GM13976 (cell line): ENCODE data around the gene EGFL8.
"Not testable (repeated sequence)": the region's sequence is repeated elsewhere in the genome, so short reads cannot be mapped to it uniquely, and the experiment has no call there.

Experiments
- DNase-seq: peaks from one replicate; pipeline ENCODE4 v3.0.0; 2012; ENCODE audit warnings: low spot score
- in situ Hi-C: fragments of 300-500 bp; cut with MboI; formaldehyde crosslinking; loops from one replicate; pipeline ENCODE4 v1.12.0; 2022; ENCODE audit warnings: low sequenced_read_pairs, mixed read lengths, inconsistent platforms; ENCODE audit not compliant: unreplicated experiment
- TF ChIP-seq, protein P1 (sequence below): IDR thresholded peaks from 2 replicates; pipeline ENCODE4 v1.5.1; 2012; ENCODE audit warnings: borderline replicate concordance, mild to moderate bottlenecking; ENCODE audit not compliant: insufficient read depth; ENCODE audit errors: extremely low read depth, missing control alignments, control extremely low read depth

Gene EGFL8

DNA sequence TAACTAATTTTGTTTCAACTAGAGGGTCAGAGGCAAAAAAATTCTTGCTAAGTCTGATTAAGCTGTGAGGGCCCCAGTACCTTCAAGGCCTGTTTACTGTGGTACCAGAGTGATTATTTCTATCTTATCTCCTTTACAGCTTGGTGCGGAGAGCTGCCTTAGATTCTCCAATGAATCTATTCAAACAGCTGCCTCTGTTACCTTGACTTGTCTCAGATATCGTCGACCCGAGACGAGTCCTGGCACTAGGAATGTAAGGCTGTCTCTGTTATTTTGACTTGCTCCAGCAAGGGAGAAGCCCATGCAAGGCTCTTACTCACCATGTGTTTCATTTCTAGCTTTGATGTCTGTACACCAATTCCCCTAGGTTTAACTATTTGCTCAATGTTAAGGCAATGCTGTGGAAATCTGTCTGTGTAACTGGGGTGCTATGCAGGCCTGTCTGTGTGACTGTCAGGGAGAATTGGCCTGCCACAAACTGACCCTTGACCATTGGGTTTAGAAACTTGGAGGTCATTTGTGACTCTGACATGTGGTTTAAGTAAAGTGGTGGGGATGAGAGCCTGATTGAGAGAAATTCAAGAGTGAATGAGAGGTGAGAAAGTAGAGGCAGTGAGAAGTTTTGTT, 23.9 kb upstream of the EGFL8 start:
- DNase-seq, result no peak
- in situ Hi-C loops, result no loop called here
- TF ChIP-seq, protein P1, sequence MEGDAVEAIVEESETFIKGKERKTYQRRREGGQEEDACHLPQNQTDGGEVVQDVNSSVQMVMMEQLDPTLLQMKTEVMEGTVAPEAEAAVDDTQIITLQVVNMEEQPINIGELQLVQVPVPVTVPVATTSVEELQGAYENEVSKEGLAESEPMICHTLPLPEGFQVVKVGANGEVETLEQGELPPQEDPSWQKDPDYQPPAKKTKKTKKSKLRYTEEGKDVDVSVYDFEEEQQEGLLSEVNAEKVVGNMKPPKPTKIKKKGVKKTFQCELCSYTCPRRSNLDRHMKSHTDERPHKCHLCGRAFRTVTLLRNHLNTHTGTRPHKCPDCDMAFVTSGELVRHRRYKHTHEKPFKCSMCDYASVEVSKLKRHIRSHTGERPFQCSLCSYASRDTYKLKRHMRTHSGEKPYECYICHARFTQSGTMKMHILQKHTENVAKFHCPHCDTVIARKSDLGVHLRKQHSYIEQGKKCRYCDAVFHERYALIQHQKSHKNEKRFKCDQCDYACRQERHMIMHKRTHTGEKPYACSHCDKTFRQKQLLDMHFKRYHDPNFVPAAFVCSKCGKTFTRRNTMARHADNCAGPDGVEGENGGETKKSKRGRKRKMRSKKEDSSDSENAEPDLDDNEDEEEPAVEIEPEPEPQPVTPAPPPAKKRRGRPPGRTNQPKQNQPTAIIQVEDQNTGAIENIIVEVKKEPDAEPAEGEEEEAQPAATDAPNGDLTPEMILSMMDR, result no peak

DNA sequence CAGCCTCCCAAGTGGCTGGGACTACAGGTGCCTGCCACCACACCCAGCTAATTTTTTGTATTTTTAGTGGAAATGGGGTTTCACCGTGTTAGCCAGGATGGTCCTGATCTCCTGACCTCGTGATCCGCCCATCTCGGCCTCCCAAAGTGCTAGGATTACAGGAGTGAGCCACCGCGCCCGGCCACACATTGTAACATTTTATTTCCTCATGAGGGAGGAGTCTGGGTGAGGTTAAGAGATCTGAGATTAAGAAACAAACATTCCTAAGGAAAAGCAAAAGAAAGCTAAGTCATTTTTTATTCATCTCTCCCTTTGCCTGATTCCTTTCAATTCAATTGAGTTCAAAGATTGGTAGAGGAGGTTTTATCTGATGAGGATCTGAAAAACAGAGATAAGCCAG, 20.2 kb upstream of the EGFL8 start:
- DNase-seq, in situ Hi-C loops: not testable (repeated sequence)

DNA sequence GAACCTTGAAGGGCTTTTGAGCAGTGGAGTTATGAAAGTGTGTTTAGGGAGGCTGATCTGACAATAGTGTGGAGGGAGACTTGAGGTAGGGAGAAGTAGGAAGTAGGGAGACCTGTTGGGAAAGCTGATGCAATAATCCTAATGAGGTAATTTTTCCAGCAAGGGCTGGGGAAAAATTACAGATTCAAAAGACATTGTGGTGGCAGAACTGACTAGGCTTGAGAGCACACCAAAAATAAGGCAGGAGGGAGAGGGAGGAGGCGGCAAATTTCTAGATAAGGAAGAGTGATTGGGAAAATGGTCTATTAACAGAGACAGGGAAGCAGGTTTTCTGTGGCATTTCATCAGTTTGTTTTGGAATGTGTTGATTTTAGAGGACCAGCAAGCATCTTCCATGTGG, 18.1 kb upstream of the EGFL8 start:
- in situ Hi-C loops, result no loop called here
- TF ChIP-seq, protein P1, result no peak
- no peak for DNase-seq

DNA sequence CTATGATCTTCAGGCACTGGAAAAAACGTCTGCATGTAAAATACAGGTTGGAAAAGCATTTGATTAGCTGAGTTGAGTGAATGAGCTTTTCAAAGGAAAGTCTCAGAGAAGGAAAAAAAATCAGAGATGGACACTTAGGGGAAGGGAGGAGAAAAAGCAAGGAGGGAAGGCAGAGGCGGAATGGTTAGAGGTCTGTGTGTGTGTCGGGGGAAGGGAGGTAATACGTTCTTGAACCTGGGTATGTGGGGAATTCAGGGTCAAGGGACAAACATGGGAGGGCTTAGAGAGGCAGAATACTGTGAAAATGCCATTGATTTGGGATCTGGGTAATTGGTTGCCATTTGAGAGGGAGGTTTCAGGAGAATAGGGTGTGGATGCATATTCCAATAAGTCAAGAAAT, 17.7 kb upstream of the EGFL8 start:
- in situ Hi-C loops, result no loop called here
- TF ChIP-seq, protein P1, result no peak
- no peak for DNase-seq

DNA sequence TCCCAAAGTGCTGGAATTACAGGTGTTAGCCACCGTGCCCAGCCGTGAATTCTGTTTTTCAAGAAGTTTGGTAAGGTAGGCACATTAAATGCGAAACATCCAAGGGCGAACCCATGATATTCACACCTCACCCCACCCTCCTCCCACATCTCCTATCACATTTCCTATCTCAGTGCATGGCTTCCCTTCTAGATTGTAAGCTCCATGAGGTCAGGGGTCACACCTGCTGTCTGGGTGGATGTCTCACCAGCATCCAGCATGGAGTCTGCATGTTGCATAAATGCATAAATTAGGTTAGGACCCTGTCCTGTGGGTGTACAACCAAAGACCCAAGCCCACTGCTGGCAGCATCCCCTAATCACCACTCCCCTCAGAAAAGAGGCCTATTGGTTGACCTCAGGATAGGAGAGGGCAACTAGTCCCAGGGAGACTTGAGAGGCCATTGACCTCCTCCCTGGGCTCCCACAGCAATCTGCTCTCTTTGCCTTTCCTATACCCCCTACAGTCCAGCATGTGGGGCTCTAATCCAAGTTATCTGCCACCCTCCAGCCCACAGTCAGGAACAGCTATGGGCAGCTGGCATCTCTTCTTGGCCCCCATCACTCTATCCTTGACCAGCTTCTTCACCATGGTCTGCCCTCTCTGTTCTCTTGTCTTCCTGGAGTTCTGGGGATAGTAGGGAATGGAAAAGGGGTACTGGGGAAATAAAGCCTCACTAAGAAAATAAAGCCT, 16.8 kb upstream of the EGFL8 start:
- TF ChIP-seq, protein P1, result no peak
- in situ Hi-C loops, result no loop called here
- DNase-seq, result no peak

DNA sequence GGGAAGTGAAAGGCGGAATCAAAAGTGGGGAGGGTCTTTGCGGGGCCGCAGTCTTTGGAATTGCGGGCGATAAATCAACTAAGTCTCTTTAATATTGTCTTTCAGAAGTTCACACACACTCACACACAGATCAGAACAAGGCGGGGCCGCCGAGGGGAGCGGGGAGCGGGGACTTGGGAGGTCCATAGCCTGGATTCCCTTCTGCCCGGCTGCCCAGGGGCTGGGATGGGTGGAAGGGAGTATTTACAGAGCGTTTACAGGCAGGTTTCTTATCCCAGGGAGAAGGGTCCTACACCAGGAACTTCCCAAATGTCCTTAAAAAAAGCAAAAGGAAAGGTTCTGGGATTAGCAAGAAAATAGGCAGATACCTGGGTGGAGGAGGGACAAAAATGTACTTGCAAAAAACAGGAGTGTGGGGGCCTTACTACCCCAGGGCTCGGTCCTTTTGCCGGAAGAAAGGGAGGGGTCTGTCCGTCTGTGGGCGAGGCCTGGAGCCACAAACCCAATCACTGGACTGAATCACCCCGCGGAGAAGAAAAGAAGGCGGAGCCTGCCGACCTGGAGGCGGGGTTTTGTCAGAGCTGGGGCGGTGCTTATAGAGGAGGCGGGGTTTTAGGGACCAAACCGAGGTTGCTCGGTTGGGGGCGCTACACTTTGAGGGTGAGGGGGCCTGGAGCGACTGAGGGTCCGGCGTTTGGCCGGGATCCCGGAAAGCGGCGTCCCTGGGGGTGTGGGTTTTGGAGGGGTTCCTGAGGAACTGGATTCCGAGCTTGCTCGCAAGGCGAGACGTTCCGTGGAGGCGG, 15.9 kb upstream of the EGFL8 start:
- peak; percentile 36 for DNase-seq
- in situ Hi-C loops, result no loop called here

More for the DNA sequence above, 15.9 kb upstream of the EGFL8 start:
- TF ChIP-seq, protein P1, result no peak
